ENCODE results near the gene MIX23.
A peak's percentile ranks its signal among the peaks of the same experiment; 100 is the strongest.
"Not testable (repeated sequence)": the region's sequence is repeated elsewhere in the genome, so short reads cannot be mapped to it uniquely, and the experiment has no call there.

The MIX23 gene

DNA sequence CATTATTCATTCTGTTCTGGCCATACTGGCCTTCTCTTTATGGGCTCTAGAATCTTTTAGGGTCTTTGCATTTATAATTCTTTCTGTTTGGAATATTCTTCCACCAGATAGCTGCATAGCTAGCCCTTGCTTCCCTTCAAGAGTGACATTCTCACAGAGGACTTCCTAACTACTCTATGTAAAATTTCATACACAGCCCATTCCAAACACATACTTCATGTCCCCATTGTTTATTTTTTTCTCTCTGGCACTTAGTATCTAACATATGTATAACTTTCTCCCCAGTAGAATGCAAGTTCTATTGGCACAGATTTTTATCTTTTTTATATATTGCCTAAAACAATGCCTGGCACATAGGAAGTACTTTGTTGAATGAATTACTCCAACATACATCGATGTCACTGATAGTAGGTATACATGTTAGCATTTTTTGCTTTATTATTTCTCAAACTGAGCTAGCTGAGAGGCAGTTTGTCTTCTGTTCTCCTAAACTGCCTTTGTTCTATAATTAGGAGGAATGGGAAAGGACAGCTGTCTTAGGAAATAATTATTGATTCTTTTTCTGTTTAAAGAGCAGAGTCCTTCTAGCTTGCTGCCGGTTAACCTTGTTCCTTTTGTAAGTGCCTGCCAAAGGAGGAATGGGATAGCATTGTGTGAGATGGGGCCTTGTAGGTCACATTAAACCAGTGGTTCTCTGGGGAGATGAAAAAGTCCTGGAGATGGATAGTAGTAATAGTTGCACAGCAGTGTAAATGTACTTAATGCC is 8.8 kb upstream of the MIX23 start:
- DNase-seq: no peak

GRCh38 chr3:122390665-122391064 is 7.6 kb upstream of the MIX23 start:
- DNase-seq: no peak

DNA sequence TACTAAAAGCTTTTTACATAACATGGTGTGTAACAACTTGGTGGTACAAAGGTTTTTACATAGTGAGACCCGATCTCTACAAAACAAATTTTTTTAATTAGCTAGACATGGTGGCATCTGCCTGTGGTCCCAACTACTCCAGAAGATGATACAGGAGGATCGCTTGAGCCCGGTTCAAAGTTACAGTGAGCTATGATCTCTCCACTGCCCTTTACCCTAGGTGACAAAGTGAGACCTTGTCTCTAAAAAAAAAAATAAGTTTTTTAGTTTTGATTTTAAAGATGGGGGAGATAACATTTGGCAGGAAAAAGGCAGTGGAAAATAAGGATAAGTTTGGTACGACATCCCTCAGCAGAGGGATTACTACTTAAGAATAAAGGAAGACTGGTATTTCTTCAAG is 6.9 kb upstream of the MIX23 start:
- DNase-seq: no peak

DNA sequence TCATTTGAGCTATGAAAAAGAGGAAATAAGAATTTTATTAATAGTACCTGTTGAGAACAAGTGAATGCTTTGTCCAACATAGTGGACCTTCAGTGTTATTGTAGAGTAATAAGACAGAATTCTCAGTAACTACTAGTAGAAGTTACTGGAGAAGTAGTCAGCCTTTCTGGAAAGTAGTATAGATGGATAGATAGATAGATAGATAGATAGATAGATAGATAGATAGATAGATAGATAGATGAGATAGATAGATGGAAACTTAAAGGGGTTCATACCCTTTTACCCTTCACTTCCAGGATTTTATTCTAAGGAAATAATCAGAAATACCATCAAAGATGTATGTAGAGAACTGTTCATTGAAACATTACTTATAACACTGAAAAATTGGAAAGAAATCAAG is 6.2 kb upstream of the MIX23 start:
- no peak for DNase-seq

- DNase-seq: no peak
Observed at GRCh38 chr3:122387709-122388108, 4.7 kb upstream of the MIX23 start.

- DNase-seq: peak; percentile 94
Observed at GRCh38 chr3:122383771-122384697, 1.0 kb upstream of the MIX23 start, which contains the start of gene FAM162A. TSS of gene FAM162A (plus strand) at chr3:122384182. CDS start at chr3:122384266, 84 bp downstream.

- no peak for DNase-seq
Observed at GRCh38 chr3:122377975-122378374, 5.1 kb downstream of the MIX23 start.

- no peak for DNase-seq
Observed at GRCh38 chr3:122374034-122374433, 9.0 kb downstream of the MIX23 start.

- no peak for DNase-seq
Observed at GRCh38 chr3:122366379-122366749, 16.7 kb downstream of the MIX23 start.

- not testable (repeated sequence) for DNase-seq
Observed at GRCh38 chr3:122365582-122366378, 17.3 kb downstream of the MIX23 start.

- no peak for DNase-seq
Observed at GRCh38 chr3:122365073-122365472, 18.0 kb downstream of the MIX23 start.

GRCh38 chr3:122364490-122364889 is 18.5 kb downstream of the MIX23 start:
- DNase-seq: no peak

DNA sequence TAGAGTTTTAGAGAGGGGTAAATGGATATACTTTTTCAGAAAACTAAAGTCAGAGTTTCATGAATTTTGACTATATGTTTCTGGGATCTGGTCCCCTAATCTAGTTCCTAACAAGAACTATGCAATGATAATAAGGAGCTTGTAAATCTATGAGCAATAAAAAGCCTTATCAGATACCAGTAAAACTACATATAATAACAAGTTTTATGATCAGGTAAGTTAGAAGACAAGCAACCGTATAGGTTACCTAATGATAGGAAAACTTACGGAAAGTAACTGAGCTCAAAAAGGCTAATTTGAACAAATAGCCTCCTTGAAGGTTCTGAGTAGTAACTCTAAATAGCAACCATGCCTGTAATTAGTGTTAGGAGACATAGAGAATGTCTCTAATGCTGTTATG is 21.0 kb downstream of the MIX23 start:
- no peak for DNase-seq

- no peak for DNase-seq
Observed at GRCh38 chr3:122358703-122359032, 24.4 kb downstream of the MIX23 start.

DNA sequence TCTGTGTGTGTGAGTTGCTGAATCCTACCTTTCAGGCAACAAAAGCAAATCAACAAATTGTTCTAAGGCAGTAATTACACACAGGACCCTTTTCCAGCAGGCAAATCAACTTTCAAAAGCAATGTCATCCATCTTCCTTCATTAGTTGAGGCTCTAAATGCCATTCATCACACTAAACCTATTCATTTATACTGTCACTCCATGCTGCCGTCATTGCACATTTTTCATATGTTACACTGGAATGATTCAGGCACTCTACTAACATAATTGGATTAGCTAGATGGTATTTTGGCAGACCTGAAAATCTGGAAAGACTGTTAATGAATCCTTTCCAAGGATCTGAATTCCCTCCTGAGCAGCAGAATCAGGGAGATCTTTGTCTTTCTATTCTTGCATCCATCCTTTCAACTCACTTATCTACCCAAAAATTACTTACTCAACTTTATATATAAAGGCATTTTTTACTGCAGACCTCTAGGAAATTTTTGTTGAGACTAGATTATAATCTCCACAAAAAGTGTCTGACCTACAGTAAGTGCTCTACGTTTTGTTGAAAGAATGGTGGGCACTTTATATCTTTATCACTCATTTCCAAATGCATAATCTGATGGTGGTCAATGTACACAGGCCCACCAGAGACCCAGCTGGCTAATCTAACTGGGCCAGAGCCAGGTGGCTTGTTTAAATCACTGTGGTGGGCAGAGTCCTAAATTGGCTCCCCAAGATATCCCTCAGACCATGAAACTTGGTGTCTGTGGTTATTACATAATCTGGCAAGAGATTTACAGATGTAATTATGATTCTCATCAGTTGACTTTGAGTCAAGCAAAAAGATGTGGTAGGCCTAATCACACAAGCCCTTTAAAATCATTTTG is 25.0 kb downstream of the MIX23 start:
- DNase-seq: no peak

GRCh38 chr3:122356402-122356801 is 26.6 kb downstream of the MIX23 start:
- peak; percentile 29 for DNase-seq

- no peak for DNase-seq
Observed at GRCh38 chr3:122355612-122356011, 27.4 kb downstream of the MIX23 start.

DNA sequence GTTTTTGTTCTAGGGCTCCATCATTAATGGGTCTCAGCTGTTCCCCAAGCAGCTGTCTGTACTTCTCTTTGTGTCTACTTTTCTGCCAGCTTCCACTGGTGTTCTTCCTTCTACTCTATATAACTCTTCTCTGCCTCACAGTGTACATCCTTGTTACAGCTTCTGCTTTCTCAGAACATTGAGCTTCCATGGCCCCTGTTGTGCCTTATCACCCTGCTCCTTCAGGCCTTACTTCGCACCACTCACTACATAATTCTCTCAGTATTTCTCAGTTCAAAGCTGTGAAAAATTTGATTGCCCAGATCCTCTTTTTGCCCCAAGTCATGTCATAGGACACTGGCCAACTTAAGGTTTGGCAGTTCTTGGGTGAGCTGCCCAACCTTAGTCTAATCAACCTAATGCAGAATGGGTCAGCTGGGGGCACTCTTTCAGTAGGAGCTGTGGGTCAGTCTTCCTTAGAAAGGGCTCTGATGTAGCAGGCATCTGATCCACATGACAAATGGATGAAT is 29.1 kb downstream of the MIX23 start:
- DNase-seq: no peak

DNA sequence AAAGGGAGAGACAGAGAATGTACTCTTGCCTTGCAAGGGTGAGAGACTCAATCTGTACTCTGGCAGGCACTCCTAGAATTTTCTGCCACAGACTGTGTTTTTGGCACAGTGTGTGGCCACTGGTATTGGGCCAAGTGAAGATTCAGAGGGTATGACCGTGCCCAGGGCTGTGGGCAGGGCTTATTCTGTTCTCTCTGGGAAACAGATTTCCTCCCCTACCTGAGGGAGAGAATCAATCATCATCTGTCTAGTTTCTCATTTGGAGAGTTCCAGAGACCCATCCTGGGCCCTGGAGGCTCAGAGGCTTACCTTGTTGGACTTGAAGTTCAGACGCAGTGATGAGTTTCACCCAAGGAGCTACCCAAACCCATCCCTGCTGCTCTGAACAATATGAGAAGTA is 29.8 kb downstream of the MIX23 start:
- no peak for DNase-seq

- DNase-seq: no peak
Observed at GRCh38 chr3:122351612-122352011, 31.4 kb downstream of the MIX23 start.

DNA sequence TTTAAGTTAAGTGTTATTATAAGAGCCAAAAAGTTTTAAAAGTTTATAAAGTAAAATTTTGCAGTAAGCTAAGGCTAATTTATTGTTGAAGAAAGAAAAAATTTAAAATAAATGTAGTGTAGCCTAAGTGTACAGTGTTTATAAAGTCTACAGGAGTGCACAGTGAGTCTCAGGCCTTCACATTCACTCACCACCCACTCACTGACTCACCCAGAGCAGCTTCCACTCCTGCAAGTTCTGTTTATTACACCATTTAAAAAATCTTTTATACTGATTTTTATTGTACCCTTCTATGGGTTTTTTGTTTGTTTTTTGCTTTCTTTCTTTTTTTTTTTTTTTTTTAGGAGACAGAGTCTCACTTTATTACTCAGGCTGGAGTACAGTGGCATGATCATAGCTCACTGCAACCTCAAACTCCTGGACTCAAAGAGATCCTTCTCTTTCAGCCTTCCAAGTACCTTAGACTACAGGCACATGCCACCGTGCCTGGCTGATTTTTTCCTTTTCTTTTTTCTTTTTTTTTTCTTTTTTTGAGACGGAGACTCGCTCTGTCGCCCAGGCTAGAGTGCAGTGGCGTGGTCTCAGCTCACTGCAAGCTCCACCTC is 32.1 kb downstream of the MIX23 start:
- no peak for DNase-seq

DNA sequence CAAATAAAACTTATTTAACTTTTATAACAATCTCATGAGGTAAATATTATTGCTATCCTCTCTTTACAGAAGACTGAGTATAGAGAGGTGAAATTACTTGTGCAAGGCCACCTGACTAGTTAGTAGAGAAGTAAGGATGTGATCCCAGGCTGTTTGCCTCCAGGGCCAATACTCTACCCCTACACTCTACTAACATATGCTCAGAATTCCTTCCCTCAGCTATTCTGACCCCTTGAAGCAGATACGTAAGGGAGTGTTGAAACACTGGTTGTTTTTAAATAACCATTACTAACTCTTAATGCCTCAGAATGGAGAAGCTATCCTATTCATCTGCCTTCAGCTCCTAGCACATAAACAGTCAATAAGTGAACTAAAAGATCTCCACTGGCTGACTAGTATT is 33.9 kb downstream of the MIX23 start:
- DNase-seq: no peak

Measured in CD4-positive, alpha-beta T cell treated with Interleukin-12 subunit alpha and Interleukin-12 subunit beta, for 1 hour (primary cell).